Hepatocyte (in vitro differentiated cells): ENCODE data around the gene TRIM17.

Experiments
- EZH2phosphoT487 ChIP-seq: fragments of 200-600 bp; sonication (generic); IDR thresholded peaks from one replicate; pipeline ENCODE4 v1.6.1; 2018; ENCODE audit warnings: antibody characterized with exemption, mild to moderate bottlenecking, low read depth, moderate library complexity; ENCODE audit not compliant: unreplicated experiment, severe bottlenecking
- TF ChIP-seq, protein P1 (sequence below): fragments of 200-600 bp; sonication (generic); IDR thresholded peaks from 2 replicates; pipeline ENCODE4 v1.5.1; 2016; ENCODE audit warnings: antibody characterized with exemption, mild to moderate bottlenecking; ENCODE audit not compliant: poor library complexity

GRCh38 chr1:228365271-228366061 lies 51.2 kb downstream of the TRIM17 start:
- TF ChIP-seq, protein P1, sequence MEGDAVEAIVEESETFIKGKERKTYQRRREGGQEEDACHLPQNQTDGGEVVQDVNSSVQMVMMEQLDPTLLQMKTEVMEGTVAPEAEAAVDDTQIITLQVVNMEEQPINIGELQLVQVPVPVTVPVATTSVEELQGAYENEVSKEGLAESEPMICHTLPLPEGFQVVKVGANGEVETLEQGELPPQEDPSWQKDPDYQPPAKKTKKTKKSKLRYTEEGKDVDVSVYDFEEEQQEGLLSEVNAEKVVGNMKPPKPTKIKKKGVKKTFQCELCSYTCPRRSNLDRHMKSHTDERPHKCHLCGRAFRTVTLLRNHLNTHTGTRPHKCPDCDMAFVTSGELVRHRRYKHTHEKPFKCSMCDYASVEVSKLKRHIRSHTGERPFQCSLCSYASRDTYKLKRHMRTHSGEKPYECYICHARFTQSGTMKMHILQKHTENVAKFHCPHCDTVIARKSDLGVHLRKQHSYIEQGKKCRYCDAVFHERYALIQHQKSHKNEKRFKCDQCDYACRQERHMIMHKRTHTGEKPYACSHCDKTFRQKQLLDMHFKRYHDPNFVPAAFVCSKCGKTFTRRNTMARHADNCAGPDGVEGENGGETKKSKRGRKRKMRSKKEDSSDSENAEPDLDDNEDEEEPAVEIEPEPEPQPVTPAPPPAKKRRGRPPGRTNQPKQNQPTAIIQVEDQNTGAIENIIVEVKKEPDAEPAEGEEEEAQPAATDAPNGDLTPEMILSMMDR: no peak
- no peak for TF ChIP-seq EZH2phosphoT487
